Astrocyte of the spinal cord (primary cell): Measurements from ENCODE around the gene CAMK2B.

Experiments
- DNase-seq: peaks from one replicate; pipeline ENCODE4 v3.0.0; 2011; ENCODE audit warnings: low read depth, low spot score
- H3K4me3 ChIP-seq: 2 replicates; pipeline ENCODE4 v1.5.1; 2011; ENCODE audit warnings: low read depth, mild to moderate bottlenecking, low read length, moderate library complexity
- in situ Hi-C: cut with HindIII; loops from 2 replicates; pipeline ENCODE4 v1.10.0; 2017; ENCODE audit warnings: low sequenced_read_pairs
- TF ChIP-seq, protein P1 (sequence below): IDR thresholded peaks from 2 replicates; pipeline ENCODE4 v1.5.1; 2012; ENCODE audit warnings: low read depth, mild to moderate bottlenecking, low read length, inconsistent platforms

CAMK2B gene

DNA sequence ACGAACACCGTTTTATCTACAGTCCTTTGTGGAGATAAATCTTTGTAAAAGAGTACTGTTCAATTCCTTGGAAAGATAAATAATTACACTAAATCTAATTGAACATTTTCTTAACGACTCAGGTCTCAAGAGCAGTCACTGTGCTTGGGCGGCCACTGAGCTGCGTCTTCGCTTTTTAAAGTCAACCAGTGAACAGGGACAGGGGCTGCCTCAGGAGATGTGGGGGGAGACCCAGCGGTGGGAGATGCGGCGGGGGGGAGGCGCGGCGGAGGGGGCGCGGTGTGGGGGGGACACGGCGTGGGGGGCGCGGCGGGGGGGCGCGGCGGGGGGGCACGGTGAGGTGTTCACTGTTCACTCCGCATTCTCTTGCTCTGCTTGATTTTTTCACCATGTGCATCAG lies 39.8 kb downstream of the CAMK2B start:
- H3K4me3 ChIP-seq: no peak overlapping the region
- TF ChIP-seq, protein P1, sequence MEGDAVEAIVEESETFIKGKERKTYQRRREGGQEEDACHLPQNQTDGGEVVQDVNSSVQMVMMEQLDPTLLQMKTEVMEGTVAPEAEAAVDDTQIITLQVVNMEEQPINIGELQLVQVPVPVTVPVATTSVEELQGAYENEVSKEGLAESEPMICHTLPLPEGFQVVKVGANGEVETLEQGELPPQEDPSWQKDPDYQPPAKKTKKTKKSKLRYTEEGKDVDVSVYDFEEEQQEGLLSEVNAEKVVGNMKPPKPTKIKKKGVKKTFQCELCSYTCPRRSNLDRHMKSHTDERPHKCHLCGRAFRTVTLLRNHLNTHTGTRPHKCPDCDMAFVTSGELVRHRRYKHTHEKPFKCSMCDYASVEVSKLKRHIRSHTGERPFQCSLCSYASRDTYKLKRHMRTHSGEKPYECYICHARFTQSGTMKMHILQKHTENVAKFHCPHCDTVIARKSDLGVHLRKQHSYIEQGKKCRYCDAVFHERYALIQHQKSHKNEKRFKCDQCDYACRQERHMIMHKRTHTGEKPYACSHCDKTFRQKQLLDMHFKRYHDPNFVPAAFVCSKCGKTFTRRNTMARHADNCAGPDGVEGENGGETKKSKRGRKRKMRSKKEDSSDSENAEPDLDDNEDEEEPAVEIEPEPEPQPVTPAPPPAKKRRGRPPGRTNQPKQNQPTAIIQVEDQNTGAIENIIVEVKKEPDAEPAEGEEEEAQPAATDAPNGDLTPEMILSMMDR: no peak
- in situ Hi-C loops: no loop called here
- DNase-seq: no peak

DNA sequence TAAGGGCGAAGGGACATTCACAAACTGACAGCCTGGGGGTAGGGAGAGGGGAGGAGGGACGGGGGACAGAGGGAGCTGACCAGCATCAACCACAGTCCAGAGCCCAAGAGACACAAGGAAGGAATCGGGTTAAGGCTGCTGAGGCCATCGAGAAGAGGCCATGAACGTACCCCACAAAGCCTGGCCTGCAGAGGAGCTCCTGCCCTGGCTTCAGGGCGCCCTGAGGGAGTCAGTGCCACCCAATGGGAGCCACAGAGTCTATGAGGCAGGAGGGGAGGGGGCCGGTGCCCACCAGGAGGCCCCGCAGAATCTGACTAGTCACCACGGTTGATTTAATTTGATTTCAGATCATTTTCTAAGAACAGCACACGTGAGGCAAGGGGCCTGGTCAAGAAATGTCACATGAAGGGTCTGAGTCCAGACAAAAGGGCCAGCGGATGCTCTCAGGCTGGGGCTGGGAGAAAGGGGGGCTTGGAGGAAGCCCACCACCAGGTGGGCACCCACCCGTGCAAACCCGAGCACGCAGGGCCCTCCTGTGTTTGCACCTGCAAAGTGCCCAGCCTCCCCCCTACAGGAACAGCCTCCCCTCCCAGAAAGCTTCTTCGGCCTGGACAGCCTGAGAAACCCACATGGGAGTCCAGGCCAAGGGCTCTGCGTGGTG lies 40.4 kb downstream of the CAMK2B start:
- TF ChIP-seq, protein P1: no peak
- in situ Hi-C loops: no loop called here
- no peak for DNase-seq
- no peak overlapping the region for H3K4me3 ChIP-seq

DNA sequence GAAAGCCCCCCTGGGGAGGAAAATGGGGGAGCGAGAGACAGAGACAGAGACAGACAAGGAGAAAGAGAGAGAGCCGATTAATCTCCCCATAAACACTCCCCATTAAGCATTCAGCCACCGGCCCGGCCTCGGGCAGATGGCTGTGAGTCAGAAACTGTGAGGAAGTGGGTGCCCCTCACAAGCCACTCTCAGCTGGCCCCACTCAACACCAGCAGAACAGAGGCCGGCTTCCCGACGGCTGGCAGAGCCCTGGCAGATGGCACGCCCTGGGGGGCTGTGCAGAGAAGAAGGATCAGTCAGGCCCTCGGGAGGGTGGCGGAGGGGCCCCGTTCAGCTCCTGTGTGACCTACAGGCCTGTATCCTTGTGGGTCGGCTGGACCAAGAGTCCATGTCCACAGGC lies 41.2 kb downstream of the CAMK2B start:
- in situ Hi-C loops: no loop called here
- no peak for DNase-seq
- TF ChIP-seq, protein P1: no peak
- no peak overlapping the region for H3K4me3 ChIP-seq

DNA sequence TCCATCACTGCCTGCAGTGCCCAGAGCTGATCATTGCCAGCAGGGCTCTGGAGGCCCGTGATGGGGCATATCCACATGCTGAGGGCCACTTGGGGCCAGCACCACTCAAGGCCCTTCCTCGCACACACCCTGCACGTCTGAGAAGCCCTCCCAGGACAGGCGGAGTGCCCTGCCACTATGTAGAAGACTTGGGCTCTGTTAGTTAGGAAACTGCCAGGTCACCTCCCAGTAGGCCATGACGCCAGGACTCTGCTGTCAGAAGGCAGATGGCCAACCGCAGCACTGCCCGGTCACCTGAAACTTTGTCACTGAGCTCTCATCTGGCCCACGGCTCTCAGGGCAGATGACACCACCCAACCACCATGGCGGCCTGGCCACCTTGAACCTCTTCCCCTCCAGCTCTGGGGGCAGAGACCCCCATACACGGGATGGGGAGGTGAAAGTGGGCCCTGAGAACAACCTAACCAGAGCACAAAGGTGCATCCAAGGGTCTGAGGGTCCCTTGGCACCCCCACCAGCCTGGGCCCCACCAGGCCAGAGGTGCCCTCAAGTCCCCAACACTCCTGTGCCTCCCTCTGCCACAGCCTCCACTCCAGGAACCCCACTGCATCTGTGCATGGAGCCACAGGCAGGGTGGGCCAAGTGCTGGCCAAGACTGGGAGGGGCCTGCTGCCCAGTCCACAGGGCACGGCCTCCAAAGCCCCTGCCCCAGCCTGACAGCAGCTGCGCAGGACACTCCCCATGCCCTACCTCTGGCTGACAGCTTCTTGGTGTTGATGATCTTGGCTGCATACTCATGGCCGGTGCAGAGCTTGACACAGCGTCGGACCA lies 41.8 kb downstream of the CAMK2B start:
- H3K4me3 ChIP-seq: no peak overlapping the region
- no peak for DNase-seq
- TF ChIP-seq, protein P1: no peak
- in situ Hi-C loops: no loop called here

DNA sequence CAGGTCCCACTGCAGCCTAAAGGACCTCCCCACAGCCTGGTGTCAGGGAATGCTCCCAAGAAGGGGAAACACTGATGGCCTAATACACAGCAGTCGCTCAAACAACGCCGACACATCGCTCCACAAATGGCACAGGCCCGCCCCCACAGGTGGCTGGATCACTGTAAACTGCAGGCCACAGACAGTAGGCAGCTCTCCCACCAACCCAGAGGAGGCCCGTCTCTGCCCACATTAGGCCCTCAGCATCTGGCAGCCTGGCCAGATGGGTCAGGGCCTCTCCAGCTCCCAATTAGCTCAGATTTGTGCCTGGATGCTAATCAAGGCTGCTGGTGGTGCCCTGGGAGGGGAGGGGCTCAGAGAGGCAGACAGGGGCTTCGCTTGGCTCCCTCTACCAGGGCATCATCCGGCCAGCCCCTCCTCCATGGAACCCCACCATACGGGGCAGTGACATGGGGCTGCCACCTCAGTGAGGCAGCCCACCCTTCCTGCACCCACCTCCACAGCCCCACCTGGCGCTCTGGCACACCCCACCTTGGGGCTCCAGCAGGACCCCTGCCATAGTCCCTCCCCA lies 42.7 kb downstream of the CAMK2B start:
- in situ Hi-C loops: no loop called here
- no peak for DNase-seq
- H3K4me3 ChIP-seq: no peak overlapping the region
- TF ChIP-seq, protein P1: no peak

DNA sequence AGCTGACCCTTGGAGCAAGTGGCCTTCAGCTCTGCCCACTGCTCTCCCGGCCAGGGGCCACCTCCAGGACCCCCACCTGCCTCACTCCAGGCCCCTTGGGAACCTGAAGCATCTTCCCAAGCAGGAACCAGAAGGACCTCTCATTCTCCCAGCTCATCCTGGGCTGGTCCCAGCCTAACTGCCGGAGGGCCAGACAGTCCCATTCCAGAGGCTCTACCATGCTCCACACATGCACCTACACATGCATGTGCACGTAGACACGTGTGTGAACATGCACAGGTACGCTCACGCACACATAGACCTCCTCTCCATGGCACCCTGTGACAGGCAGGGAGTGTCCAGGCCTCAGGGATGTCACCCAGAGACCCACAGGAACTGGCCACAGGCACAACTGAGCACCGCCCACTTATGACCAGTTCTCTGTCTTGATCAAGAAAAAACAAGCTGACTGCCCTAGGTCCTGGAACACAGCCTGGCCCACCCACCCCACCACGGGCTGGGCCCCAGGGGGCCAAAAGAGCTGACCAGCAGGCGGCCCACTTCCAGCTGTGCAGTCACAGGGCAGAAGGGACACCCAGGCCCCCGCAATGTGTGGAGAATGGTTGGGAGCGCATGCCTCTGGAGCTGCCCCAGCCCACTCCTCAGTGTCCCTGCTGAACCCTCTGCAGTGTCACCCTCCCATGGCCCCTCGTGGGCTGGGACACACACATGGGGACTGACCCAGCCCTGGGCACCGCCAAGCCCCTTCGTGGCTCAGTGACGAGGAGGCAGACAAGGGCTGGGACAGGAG lies 43.4 kb downstream of the CAMK2B start:
- in situ Hi-C loops: no loop called here
- H3K4me3 ChIP-seq: no peak overlapping the region
- TF ChIP-seq, protein P1: no peak
- DNase-seq: no peak
